DMS153 treated with DMSO at 0.1 percent for 48 hours (cell line): ENCODE results near the gene SLC22A8.
"Not testable (repeated sequence)": the region's sequence is repeated elsewhere in the genome, so short reads cannot be mapped to it uniquely, and the experiment has no call there.

Experiments
- DNase-seq: peaks from one replicate; lab custom pipeline; 2025; ENCODE audit not compliant: unreplicated experiment; lab: John Stamatoyannopoulos, UW

The SLC22A8 gene

GRCh38 chr11:62988276-62988675, 27.4 kb downstream of the SLC22A8 start:
- no peak for DNase-seq

- DNase-seq = no peak
These were observed 30.4 kb downstream of the SLC22A8 start for GRCh38 chr11:62985041-62985750.

- DNase-seq = no peak
These were observed 31.1 kb downstream of the SLC22A8 start, which contains the start of gene SLC22A6 for GRCh38 chr11:62984451-62984991. SLC22A6 (minus strand) TSS chr11:62984967; CDS start chr11:62984690, 277 bp downstream.

- DNase-seq = no peak
These were observed 32.0 kb downstream of the SLC22A8 start for GRCh38 chr11:62983536-62984199.

DNA sequence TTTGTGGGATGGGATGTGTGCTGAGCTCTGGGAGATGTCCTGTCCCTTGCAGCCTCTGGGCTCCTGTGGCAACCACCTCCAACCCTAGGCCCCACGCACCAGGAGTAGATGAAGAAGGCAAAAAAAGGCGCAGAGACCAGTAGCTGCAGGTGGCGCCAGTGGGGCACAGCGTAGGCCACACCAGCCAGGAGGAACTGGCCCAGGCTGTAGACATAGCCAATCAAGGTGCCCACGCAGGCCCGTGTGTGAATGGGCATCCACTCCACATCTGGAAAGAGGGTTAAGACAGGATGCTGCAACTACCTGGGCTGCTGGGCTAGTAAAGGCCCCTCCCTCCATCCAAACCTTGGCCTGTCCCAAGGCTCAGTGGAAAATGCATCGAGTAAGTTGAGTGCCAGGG, 33.9 kb downstream of the SLC22A8 start:
- DNase-seq = no peak

DNA sequence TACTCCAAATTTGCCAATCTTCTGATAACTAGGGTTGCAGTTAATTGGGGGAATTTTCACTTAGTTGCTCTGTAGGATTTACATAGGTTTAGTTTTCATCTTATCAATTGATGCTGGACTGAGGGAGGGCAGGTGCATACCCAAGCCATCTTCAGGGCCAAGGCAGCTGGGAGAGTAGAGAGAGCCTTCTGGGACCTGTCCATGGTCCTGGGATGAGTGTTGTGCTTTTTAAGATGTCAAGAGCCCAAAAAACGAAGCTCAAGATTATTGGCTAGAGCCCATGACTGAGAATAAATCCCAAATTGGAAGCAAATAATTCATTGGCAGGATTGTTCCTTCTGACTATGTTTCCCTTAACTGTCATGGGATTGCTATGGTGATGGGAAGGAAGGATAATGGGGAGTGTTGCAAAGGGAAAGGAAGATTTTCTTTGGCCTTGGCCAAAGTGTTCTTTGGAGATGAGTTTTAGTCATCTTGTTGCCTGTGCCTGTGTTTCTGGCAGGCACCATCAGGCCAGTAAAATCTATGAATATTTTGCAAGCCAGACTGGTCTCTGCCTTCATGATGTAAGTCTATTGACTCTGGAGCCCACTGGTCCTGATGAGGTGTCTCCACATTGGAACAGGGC, 35.4 kb downstream of the SLC22A8 start:
- no peak for DNase-seq

- no peak for DNase-seq
These were observed 39.5 kb downstream of the SLC22A8 start for GRCh38 chr11:62976109-62976508.

DNA sequence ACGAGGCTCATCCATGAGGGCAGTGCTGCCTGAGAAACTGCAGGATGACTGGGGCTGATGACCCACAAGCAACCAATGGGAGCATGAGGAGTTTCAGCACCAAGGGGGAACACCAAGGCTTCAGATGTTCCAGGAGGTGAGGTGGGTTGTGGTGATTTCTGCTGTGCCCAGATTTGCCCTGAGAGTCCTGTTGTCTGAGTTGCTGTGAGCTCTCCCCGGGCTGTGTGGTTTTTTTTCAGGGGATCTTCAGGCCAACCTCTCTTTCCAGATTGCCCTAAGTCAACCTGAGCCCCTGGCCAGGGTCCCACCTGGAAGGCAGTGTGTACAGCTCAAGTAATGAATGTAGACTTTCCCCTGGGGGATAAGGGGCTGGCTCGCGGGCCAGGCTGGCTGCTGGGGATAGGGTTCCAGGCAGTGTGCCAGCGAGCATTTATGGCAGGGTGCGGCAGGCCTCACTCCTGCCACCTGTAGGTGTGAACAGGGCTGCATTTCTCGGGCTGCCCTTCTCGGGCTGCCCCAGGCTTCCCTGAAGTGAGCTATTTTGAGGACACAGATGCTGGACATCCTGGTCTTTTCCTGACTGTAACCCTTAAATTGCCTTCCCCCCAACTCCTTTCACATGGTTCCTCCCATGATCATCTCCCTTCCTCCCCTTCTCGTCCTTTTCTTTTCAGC, 40.7 kb downstream of the SLC22A8 start:
- DNase-seq = peak; percentile 69

GRCh38 chr11:62965574-62965973, 50.1 kb downstream of the SLC22A8 start:
- DNase-seq = no peak

DNA sequence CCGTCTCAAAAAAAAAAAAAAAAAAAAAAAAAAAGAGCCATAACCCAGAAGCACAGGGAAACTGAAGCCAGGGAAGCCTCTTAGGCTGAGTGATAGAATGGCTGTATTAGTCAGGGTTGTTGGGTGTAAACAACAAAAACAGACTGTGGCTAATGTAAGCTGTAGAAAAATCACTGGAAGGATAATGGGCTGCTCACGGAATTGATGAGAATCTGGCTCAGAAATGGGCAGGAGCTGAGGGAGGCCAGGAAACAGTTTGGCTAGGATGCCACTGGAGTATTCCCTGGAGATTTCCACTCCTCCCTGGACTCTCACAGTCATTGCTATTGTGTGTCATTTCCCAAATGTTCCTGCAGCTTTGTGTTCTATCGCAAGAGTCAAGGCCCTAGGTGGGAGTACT, 53.2 kb downstream of the SLC22A8 start:
- DNase-seq = no peak

DNA sequence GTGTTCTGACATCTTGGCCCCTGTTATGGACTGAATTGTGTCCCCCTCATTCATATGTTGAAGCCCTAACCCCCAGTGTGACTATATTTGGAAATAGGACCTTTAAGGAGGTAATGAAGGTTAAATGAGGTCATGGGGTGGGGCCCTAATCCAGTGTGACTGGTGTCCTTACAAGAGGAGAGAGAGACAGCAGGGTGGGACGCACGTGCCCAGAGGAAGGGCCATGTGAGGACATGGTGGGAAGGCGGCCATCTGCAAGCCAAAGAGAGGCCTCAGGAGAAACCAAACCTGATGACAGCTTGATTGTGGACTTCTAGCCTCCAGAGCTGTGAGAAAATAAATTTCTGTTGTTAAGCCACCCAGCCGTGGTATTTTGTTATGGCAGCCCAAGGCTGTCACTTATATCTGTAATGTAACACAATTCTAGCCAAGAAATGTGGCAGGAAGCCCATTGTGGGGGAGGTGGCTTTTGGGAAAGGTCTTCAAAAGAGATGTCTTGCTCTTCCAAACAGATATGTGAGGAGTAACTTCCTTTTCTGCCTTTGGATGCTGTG, 54.5 kb downstream of the SLC22A8 start:
- no peak for DNase-seq

- no peak for DNase-seq
These were observed 56.1 kb downstream of the SLC22A8 start for GRCh38 chr11:62959422-62959980.

DNA sequence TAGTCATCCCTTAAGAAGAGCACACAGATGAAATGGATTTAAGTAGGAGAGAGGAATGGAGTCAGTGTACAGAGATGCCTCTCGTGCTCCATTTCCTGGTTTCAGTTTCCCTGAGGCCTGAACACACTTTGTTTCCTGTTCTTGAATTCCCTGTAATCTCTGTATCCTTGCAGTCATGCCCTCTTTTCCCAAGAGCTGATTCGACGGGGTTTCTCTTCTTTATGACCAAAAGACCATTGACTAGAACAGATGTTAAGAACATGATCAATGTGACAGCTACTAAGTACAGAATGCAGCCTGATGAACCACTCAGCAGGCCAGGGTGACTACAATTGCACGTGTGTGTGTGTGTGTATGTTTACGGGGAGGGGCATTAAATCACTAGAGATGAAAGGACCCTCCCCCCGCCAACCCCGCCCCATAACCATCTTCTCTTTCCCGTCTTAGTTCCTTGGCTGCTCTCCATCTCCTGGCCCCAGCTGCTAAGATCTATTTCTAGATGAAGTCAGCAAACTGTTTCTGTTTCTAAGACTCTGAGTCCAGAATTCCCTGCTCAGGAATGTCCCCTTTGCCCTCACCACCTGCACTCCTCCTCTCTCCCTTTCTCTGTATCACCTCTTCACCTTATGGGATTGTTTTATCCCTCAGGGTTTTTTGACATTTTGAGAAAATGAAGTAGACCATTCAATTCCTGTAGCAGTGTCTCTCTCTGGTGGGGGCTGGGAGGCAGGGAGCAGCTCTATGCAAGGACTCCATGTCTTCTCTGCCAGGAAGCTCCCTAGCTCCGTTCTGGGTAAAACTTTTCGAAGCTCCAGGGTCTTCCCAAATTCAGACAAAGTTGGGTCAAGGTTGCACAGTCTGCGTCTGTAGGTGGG, 56.9 kb downstream of the SLC22A8 start:
- no peak for DNase-seq

- no peak for DNase-seq
These were observed 58.5 kb downstream of the SLC22A8 start for GRCh38 chr11:62957147-62957546.

DNA sequence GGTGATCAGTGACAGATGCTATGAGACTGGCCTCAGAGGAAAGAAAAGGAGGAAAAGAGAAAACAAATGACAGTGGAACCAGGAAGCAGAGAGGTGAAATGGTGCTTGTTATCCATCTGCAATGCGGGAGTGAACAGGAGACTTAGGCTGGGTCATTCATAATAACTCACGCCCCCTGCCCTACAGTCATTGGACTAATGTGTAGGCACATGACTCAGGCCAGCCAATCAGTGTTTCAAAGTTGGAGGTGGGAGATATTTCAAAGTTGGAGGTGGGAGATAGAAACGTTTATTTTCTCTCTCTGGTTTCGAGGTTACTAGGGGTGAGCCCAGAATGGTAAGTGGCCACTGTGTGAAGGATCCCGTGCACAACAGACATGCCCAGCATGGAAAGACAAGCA, 61.2 kb downstream of the SLC22A8 start:
- no peak for DNase-seq

DNA sequence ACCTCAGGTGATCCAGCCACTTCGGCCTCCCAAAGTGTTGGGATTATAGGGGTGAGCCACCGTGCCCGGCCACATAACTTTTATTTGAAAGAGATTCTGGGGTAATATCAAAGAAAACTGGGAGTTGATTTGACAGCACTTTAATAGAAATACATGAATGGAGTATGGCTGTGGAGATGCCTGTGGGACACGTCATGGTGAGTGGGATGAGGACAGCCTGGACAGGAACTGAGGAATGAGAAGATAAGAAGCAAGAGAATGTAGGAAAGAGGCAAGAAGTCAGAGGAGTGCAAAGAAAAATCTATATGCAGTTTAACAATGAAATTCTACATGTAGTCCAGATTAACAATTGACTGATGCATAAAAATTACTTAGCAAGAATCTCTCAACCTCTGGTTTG, 61.8 kb downstream of the SLC22A8 start:
- no peak for DNase-seq

DNA sequence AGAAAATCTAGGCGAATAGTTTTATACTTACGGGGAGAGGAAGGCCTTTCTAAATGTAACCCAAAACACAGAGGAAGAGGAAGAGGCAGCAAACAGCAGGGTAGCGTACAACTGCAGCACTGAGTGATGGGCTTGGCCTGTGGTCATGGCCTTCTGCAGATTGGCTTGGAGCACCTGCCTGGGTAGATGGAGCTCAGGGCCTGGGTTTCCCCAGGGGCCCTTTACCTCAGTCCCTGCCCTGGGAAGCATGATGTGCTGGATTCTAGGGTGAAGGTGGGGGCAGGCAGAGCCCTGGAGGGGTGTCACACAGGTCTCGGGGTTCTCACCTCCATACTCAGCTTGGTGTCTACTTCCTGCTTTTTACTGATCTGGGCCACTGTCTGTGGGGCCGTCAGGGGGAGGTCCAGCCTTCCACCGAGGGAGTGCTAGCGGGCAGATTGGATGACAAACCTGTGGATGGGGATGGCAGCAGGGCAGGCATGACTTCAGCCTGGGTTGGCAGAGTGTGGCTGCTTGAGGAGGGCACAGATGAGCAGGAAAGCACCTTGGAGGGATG, 66.8 kb downstream of the SLC22A8 start:
- DNase-seq = no peak

DNA sequence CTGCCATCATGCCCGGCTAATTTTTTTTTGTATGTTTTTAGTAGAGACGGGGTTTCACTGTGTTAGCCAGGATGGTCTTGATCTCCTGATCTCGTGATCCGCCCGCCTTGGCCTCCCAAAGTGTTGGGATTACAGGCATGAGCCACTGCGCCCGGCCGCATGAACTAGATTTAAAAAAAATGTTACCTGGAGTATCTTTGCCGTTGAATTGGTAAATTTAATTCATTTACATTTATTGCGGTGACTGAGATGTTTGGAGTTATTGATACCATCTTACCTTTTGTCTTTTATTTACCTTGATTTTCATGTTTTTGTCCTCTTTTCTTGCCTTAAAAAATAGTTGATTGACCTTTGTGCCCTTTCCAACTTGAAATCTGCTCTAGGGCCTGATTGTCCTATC, 70.1 kb downstream of the SLC22A8 start:
- DNase-seq = not testable (repeated sequence)
